Neural progenitor cell (in vitro differentiated cells): Measurements from ENCODE around the gene NFATC2.

Experiments
- EZH2phosphoT487 ChIP-seq: fragments of 200-600 bp; sonication (generic); IDR thresholded peaks from 2 replicates; pipeline ENCODE4 v1.6.1; 2017; ENCODE audit warnings: antibody characterized with exemption
- TF ChIP-seq, protein P1 (sequence below): fragments of 200-600 bp; sonication (generic); IDR thresholded peaks from 2 replicates; pipeline ENCODE4 v1.5.1; 2017; ENCODE audit warnings: antibody characterized with exemption, mild to moderate bottlenecking

DNA sequence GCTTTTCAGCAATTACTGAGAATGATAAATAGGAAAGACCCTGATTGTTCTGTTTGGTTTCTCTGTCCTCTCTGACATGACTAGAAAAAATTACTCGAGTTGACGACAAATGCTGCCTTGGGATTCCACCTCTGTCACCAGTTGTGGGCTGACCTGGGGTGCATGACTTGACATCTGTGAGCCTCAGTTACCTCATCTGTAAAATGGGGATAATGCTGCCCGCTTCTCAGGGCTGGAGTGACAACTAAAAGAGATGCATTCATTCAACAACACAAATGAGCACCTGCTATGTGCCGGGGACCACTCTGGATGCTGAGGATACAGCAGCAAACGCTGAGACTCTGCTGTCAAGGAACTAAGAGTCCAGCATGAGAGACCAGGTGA is 94.8 kb downstream of the NFATC2 start:
- TF ChIP-seq, protein P1, sequence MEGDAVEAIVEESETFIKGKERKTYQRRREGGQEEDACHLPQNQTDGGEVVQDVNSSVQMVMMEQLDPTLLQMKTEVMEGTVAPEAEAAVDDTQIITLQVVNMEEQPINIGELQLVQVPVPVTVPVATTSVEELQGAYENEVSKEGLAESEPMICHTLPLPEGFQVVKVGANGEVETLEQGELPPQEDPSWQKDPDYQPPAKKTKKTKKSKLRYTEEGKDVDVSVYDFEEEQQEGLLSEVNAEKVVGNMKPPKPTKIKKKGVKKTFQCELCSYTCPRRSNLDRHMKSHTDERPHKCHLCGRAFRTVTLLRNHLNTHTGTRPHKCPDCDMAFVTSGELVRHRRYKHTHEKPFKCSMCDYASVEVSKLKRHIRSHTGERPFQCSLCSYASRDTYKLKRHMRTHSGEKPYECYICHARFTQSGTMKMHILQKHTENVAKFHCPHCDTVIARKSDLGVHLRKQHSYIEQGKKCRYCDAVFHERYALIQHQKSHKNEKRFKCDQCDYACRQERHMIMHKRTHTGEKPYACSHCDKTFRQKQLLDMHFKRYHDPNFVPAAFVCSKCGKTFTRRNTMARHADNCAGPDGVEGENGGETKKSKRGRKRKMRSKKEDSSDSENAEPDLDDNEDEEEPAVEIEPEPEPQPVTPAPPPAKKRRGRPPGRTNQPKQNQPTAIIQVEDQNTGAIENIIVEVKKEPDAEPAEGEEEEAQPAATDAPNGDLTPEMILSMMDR, result no peak
- TF ChIP-seq EZH2phosphoT487, result no peak
